Smooth muscle cell of the brain vasculature (primary cell): ENCODE data around the gene COPE.

ENCODE experiments used
- DNase-seq: peaks from one replicate; pipeline ENCODE4 v3.0.0-alpha.2; 2012; ENCODE audit warnings: low read depth, low spot score

The COPE gene

DNA sequence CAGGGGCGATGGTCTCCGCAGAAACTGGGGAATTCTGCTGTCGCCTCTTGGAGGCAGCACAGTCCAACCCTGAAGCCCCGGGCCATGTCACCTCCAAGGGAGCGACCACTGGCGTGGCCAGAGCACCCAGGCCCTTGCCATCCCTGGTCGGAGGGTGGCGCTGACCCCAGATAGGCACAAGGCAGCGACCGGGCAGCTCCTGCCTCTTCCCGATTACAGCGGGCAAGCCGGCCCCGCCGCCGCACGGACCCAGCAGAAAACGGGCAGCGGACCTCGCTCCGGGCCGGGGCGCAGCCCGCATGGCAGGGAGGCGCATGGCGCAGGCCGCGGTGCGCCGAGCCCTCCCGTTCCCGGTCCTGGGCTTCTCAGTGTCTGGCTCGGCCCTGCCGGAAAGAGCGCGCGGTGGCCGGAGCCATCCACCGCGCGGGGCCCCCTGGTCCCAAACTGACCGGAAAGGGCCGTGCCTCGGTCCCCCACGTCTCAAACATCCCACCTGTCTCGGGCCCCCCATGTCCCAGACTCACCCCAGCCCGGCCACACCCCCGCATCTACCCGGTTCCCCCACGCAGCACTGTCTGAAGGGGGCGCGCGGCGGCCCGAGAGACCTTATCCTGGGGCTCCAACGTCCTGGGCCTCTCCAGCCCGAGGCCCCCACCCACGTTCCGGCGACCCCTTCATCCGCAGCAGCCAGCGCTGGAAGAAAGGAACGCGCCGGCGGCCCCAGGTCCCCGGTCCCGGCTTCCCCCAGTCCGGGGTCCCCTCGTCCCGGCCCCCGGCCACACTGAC lies 24.0 kb downstream of the COPE start:
- no peak for DNase-seq

DNA sequence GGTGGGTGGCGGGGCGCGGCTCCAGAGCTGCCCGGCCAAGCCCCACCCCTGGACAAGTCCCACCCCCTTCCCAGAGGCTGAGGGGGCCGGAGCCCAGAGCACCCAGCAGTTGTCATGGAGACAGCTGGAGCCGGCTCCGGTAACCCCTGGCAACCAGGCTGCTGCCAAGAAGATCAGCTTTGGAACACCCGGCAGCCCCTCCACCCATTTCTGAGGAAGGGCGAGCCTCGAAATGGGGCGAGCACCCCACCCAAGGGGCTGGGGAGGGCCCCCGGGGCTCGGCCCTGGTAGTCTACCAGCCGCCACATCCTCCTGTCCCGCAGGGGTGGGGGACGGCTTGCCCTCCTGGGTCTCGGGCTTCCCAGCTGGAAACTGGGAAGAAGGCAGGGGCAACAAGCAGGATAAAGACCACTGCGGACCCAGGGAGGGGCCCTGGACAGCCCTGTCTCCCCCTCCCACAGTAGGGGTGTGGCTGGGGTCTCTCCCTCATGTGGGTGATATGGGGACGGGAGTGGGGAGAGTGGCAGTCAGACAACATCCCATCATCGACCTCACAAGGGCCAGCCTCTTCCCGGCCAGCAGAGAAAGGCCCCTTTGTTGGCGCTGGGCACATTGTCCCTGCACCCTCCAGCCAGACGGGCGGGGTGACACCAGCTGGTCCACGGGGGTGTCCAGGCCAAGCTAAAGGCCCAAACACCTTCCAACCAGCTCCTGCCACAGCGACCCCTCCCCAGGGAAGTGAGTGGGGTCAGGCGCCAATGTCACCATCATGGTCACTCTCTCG lies 24.7 kb downstream of the COPE start:
- no peak for DNase-seq

DNA sequence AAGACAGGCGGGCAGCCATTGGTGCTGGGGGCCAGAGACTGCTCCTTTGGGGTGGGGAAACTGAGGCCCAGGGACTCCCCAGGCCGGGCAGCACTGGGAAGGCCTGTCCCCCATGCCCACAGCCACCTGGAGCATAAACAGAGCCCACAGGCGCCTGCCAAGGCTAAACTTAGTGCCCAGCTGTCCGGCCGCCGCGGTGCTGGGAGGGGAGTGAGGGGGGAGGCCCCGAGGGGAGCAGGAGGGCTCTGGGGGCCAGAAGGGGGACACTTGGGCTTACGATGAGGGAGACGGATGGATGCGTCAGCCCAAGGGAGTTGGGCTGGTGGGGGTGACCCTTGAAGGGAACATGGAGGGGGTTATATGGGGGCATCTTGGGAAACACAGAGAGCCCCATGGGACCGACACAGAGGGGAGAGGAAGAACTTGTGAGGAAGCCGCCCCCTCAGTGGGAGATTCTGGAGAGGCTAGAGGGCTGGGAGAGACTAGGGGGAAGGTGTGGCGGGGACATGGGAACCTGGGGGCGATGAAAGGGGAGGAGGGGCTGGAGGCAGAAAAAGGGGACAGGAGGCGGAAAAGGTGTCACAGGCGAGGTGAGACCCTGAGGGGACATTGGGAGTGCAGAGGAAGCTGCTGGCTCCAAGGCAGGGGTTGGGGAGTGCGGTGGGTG lies 25.5 kb downstream of the COPE start:
- no peak for DNase-seq

DNA sequence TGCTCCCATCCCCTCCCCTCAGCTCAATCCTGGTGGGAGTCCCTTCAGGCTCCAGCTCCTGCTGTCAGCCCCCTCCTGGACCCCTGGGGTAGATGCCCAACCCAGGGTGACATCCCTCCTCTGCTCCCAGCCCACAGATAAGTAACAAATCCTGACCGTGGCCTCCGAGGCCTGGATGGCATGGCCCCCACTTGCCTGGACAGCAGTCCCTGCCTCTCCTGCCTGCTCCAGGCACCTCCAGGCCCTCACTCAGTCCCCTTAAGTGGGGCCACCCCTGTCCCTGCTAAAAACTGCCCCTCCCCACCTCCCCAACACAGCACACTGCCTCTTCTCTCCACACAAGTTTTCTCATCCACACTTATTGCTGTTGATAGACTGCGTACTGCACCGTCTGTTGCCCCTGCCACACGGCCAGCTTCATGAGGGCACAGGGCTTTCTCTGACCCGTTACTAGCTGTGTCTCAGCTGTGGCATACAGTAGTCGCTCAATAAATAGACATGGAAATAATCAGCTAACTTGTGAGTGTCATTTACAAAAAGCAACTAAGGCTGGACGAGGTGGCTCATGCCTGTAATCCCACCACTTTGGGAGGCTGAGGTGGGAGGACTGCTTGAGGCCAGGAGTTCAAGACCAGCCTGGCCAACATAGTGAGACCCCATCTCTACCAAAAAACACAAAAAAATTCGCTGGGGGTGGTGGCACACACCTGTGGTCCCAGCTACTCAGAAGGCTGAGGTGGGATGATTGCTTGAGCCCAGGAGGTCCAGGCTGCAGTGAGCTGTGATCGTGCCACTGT lies 29.0 kb downstream of the COPE start:
- no peak for DNase-seq

DNA sequence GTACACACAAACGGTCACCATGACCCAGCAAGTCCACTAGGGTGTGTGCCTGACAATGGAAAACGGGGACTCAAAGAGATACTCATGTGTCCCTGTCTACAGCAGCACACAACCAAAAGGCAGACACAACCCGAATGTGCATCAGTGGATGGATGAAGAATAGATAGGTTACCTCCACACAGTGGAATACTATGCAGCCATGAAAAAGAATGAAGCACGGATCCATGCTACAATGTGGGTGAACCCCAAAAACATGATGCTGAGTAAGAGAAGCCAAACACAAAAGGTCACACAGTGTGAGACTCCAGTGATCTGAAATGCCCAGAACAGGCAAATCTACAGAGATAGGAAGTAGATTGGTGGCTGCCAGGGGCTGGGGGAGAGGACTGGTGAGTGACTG lies 32.2 kb downstream of the COPE start:
- no peak for DNase-seq

DNA sequence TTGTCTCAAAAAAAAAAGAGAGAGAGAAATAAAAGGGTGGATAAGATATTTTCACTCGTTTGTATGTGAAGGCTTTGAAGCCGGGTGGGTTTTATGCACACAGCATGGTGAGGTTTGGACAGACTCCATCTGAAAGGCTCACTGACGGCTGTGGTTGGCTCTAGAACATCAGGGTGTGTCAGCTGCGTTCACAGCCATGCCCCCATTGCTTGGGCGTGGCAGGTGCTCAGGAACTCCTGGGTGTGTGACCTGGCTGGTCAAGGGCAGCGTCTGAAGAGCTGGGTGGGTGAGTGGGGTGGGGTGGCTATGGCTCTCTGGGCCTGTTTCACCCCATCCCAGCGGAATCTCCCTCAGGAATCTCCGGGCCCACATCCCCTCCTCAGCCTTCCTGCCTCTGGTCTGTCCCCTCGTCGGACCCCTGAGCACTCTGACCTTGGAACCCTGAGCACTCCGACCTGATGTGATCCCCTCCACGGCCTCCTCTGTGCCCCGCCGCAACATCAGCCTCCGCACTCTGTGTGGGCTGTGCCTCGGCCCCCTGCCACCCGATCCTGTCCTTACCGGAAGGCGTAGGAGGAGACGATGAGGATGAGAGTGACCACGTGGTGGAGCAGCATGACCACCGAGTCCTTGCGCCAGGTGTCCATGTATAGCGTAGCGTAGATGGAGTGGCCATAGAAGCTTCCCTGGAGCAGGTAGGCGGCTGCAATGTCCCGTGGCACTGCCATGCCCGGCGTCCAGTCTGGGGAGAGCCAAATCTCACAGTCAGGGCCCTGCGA lies 35.5 kb downstream of the COPE start:
- DNase-seq = no peak

DNA sequence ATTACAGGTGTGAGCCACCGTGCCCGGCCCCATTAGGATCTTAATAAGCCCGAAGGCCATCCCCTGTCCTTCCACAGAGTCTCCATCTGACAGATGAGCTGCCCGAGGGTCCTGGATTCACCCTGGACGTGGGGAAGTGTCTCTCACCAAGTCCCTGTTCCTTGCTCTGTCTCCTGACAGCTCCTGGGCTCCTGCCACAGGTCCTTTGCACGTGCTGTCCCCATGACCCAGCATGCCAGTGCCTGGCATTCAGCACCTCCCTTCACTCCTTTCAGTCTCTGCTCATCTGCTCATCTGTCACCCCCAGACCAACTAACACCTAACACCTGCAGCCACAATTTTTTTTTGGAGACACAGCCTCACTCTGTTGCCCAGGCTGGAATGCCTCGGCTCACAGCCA lies 37.7 kb downstream of the COPE start:
- no peak for DNase-seq

DNA sequence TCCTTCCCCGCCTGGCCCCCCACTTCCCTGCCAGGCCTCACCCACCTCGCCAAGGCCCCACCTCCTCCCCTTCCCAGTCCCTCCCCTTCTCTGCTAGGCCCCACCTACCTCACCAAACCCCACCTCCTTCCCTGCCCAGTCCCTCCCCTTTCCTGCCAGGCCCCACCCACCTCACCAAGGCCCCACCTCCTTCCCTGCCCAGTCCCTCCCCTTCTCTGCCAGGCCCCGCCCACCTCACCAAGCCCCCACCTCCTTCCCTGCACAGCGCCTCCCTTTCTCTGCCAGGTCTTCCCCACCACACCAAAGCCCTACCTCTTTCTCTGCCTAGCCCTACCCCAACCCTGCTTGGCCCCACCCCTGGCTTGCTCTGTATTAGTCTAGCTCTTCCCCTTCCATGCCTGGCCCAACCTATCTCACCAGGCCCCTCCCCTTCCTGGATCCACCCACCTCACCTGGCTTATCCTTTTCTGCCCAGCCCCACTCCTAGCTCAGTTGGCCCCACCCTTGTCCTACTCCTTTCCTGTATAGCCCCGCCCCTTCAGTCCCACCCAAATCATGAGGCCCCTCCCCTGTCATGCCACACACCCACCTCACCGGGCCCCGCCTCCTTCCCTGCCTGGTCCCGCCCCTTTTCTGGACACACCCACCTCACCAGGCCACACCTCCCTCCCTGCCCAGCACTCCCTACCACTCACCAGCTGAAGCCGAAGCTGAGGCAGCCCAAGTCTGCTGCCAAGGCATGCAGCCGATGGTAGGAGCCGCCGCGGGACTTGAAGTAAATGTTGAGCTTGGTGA lies 39.4 kb downstream of the COPE start:
- DNase-seq = no peak

DNA sequence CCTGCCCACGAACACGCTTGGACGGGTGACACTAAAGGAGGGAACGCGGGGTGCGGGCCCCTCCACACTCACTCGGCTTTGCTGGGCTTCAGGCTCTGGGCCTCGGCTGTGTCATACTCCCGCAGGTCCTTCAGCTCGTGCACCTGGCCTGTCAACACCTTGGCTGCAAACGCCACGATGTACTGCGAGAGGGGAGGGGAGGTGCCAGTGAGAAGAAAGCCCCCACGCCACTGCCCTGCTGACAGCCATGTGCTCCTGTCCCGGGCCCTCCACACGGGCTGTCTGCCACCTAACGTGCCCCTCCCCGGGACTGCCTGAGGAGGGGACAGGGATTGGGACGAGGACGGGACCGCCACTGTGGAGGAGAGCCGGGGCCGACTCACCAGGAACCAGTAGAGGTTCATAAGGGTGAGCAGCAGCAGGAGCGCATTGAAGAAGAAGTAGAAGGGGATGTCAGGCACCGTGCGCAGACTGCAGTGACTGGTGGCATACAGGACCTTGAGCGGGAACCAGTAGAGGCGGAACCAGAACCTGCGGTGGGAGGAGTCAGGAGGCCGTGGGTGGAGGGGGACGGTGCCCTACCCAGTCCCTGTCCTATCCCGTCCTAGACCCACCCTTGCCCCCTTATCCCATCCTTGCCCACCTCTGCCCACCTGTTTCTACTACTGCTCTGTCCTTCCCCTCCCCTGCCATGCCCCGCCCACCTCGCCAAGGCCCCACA lies 40.2 kb downstream of the COPE start:
- DNase-seq = no peak

DNA sequence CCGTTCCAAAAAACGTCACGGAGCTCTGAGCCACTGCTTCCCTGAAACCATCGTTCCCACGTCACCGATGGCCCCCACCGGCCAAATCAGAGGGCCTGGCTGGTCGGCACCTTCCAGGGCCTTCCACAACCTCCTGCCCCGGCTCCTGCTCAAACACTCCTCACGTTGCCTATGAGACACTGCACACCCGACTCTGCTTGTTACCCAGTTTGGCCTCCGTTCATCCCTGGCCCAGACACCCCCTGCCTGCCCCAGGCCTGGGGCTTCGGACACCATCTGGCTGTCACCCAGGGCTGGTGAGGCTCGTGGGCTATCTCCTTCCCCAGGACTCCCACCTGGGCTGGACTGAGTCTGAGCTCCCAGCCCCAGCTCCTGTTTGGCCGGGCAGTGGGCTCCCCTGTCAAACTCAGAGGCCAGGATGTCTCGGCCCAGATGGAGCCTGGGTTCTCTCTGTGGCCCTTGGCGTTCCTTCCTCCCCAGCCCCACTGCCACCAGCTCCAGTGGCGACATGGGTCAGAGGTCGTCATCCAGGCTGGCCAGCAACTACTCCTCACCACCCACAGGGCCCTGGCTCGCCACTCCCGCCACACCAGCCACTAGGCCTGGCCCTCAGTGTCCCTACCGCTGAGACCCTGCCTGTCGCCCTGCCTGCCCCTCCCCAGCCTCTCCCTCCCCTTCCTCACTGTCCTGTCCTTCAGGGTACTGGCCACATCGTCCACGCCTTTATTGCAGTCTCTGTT lies 41.0 kb downstream of the COPE start:
- DNase-seq = no peak

DNA sequence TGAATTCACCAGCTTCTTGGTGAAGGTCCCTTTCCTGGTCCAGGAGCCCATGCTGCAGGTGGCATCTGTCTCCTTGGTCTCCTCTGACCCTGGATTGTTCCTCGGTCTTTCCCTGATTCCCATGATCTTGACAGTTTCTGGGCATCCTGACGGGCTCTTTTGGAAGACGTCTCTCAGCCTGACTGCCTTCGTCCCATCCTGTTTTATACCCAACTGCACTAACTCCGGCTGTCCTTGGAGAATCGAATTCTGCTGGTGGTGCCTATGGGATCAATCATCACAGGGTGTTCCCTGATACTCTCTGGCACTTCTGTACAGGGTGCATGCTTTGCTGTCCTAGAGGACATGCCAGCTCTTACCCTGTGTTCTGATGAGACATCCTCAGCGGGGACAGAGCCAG lies 42.3 kb downstream of the COPE start:
- DNase-seq = no peak

DNA sequence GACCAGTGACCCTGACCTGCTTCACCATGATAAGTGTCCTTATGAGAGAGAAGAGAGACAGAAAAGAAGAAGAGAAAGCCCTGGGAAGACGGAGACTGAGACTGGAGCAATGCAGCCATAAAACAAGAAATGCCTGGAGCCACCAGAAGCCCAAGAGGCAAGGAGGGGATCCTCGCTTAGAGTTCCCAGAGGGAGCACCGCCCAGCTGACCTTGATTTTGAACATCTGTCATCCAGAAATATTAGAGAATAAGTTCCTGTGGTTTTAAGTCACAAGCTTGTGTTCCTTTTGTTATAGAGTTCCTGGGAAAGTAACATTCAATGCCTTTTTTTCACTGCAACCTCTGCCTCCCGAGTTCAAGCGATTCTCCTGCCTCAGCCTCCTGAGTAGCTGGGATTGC lies 43.5 kb downstream of the COPE start:
- DNase-seq = no peak

DNA sequence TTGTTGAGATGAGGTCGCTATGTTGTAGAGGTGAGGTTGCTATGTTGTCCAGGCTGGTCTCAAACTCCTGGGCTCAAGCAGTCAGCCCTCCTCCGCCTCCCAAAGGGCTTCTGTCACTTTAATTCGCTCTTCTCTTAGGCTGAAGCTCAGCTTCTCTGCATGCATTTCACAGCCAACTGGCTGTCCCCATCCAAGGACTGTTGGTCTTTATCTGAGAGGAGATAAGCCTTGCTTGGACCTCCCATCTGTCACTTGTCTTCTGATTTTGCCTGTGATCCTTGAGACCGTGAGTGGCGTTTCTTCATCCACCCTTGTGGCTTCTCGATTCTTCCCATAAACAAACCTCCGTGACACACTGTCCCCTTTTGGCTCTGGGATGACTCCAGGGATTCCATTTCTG lies 47.6 kb downstream of the COPE start:
- DNase-seq = no peak

DNA sequence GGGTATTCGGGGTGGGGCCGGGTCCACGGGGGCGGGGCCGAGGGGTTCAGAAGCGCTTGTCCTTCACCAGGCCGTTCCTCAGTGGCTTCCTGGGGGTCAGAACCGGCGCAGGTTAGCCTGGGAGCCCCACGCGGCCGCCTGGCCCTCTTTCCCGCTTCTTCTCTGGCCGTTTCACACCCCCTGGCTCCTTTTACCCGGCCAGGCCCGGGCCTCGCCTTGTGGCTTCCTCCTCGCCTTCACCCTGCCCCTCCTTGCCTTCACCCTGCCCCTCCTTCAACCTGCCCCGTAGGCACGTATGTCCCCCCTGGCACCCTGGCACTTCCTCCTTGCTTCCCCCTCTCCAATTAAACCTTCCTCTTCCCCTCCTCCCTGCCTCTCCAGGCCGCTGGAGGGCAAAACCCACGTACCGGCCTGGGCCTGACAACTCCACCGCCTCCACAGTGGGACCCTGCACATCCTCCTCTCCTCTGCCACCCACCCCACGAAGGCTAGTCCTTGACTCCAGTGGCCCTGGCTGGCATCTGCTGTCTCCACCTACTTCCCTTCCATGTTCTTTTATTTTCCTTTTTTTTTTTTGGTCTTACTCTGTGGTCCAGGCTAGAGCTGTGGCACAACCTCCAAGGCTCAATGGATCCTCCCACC lies 48.5 kb downstream of the COPE start:
- DNase-seq = no peak

DNA sequence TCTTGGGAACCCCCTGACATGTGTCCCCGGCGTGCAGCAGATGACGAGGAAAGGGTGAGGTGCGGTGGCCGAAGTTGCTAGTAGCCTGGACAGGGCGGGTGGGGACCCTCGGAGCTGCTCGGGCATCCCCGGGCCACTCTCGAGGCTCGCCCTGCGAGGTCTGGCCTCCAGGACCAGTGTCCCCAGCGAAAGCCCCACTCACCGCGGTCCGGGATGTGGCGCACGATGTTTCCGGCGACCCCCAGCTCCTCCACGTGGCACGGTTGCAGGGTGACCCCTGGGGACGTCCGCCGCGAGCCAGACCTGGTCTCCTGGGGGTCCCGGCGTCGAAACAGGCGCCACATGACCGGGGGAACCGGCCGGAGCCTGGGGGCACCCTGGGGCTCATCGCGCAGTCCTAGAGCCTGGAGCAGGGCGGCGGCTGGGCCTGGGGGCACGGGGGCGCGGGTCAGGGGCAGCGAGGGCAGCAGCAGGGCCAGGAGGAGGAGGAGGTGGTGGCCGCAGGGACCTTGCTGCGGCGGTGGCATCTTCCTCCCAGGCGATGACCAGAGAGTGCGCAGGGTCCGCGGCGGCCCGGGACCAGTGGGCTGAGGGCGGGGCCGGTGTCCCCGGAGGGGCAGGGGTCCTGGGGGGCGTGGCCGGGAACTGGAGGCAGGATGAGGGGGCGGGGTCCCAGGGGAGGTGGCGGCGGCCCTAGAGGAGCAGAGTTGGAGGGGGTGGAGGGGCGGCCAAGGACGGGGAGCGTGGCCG lies 49.2 kb downstream of the COPE start:
- no peak for DNase-seq

DNA sequence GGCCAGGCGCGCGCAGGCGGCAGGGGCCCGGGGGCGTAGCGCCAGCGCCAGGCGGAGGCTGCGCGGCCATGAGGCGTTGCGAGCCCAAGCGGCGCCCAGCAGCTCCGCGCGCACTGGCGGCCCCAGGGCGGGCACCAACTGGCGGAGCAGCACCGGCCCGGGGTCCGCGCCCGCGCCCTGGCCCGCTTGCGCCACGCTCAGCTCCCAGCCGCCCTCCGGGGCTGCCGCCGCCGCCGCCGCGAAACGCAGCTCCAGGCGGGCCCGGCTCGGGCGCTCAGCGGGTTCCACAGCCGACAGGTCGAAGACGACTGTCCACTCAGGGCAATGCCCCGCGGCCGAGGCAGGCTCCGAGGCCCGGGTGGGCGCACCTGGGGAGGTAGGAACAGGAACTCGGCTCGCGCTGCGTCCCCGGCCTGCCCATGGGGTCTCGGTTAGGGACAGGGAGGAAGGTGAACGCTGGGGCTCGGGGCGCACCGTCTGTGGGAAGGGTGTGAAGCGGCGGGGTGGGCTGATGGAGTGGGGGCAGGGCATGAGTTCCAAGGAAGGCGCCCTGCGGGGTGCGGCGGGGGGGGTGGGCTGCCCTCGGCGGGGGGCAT lies 50.1 kb downstream of the COPE start:
- no peak for DNase-seq

DNA sequence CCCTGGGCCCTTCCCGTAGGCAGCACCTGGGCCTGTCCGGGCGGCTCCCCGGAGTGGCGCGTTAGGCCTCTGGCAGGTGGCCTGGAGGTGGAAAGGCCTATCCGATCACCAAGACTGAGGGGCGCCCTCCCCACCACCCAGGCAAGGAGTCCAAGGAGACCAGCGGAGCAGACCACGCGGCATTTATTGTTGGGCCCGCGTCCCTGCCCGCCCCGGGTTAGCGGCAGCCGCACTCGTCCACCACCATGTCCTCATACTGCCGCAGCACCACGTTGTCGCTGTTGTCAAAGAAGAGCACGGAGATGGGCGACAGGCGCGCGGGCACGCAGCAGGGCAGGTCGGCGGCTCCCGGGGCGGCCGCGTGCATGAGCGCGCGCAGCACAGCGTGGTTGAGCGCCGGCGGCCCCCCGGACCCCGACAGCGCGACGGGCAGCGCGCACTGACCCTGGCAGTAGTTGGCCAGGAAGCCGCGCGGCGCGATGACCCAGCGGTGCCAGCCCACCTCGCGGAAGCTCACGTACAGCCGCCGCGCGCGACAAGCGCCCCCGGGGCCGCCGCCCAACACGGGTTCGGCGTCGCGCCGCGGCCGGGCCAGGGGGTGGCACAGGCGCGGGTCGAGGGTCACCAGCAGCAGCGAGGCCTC lies 50.7 kb downstream of the COPE start:
- no peak for DNase-seq
